ENCODE data around the gene COLEC11. TPM values are rescaled to one million over a fixed set of nuclear protein-coding genes. Genes with fewer than 3 reads are reported as not detected.

COLEC11 gene
- total RNA-seq, 1 experiment from 2014 or later: not detected

DNA sequence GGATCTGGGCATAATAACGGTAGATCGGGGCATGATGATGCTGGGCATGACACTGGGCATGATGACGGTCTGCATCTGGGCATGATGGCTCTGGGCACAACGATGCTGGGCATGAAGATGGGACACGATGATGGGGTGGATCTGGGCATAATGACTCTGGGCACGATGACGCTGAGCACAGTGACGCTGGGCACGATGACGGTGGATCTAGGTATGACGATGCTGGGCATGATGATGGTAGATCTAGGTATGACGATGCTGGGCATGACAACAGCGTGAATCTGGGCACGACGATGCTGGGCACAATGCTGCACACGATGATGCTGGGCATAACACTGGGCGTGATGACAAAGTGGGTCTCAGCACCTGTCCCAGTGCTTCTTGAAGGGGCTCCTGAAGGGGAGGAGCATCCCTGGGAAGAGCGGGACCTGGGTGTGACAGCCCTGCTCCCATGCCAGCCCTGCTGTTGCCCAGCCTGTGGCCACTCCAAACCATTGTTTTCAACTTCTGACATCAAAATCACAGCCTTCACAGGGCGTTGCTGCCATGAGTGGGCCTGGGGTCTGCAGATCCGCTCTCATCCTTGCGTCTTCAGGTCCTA lies 32.7 kb downstream of the COLEC11 start:
- Histone ChIP-seq H4K20me1 (ENCODE audit: insufficient read depth, low read depth, low read length) (no peaks in the 10 kb centered on the region), H3K4me1 (ENCODE audit: low read length) (no peaks in the 10 kb centered on the region), H3K79me2 (ENCODE audit: low read length) (no peaks in the 10 kb centered on the region), H3K36me3 (ENCODE audit: insufficient read depth, low read length) (no peaks in the 10 kb centered on the region), H3K9me3 (ENCODE audit: low read length) (no peaks in the 10 kb centered on the region), H3K4me2 (ENCODE audit: low read depth, low read length, poor library complexity, severe bottlenecking) (no peak overlapping the region), H3K9ac (ENCODE audit: low read length) (no peak overlapping the region), H3K9me2 (replicated peaks; ENCODE audit: insufficient read depth, low read length) (no peaks in the 10 kb centered on the region), H3K4me3 (ENCODE audit: low read length) (no peak overlapping the region), H3K27ac (ENCODE audit: low read length) (no peak overlapping the region), H3K27me3 (ENCODE audit: low read length) (no peaks in the 10 kb centered on the region), H2AFZ (ENCODE audit: low read length) (no peak overlapping the region)
- DNase-seq: no peak

DNA sequence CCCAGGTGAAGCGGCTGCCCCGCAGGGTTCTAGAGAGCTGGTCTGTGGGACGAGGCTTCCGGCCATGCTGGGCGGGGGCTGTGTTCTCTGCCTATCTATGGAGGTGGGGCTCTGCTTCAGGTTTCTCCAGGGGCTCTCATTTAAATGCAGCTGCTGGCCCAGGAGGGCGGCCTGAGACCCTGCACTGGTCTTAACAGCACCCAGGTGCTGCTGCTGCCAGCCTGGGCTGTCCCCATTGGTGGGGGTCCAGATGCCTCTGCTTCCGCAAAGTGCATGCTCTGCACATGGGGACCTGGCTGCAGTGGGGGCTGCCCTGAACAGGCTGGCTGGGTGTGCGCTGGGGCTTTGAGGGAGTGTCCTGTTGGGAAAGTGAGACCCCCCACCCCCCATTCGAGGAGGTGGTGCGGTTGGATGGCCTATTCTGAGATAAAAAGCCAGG lies 33.3 kb downstream of the COLEC11 start:
- no peak overlapping the region for H2AFZ ChIP-seq (ENCODE audit: low read length)

DNA sequence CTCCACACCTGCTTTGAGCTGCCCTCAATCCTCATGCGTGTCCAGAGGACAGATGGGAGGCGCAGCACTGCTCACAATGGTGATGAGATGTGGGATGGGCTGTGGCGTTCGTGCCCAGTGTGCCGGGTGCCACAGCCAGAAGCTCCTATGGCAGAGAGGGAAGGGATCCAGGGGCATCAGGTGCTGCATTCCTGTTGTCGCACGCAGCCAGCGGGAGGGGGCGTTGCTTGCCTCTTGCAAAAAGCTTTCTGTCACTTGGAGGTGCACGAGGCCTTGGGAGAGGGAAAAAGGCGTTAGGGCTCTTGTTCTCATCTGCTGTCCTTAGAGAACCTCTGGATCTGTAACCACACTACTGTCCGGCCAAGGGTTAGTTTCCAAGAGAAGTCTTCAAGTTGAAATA lies 33.9 kb downstream of the COLEC11 start:
- Histone ChIP-seq H3K27ac (ENCODE audit: low read length) (no peak overlapping the region), H3K9me2 (replicated peaks; ENCODE audit: insufficient read depth, low read length) (no peaks in the 10 kb centered on the region), H3K27me3 (ENCODE audit: low read length) (no peaks in the 10 kb centered on the region), H4K20me1 (ENCODE audit: insufficient read depth, low read depth, low read length) (no peaks in the 10 kb centered on the region), H3K36me3 (ENCODE audit: insufficient read depth, low read length) (no peaks in the 10 kb centered on the region), H3K9me3 (ENCODE audit: low read length) (no peaks in the 10 kb centered on the region), H3K4me1 (ENCODE audit: low read length) (no peaks in the 10 kb centered on the region), H3K4me3 (ENCODE audit: low read length) (no peak overlapping the region), H3K9ac (ENCODE audit: low read length) (no peak overlapping the region), H2AFZ (ENCODE audit: low read length) (no peak overlapping the region), H3K79me2 (ENCODE audit: low read length) (no peaks in the 10 kb centered on the region), H3K4me2 (ENCODE audit: low read depth, low read length, poor library complexity, severe bottlenecking) (no peak overlapping the region)
- peak; percentile 50 for DNase-seq

More for the DNA sequence above, 33.3 kb downstream of the COLEC11 start:
- Histone ChIP-seq H3K4me2 (ENCODE audit: low read depth, low read length, poor library complexity, severe bottlenecking) (no peak overlapping the region), H3K9ac (ENCODE audit: low read length) (no peak overlapping the region), H3K79me2 (ENCODE audit: low read length) (no peaks in the 10 kb centered on the region), H3K9me2 (replicated peaks; ENCODE audit: insufficient read depth, low read length) (no peaks in the 10 kb centered on the region), H4K20me1 (ENCODE audit: insufficient read depth, low read depth, low read length) (no peaks in the 10 kb centered on the region), H3K4me1 (ENCODE audit: low read length) (no peaks in the 10 kb centered on the region), H3K27ac (ENCODE audit: low read length) (no peak overlapping the region), H3K36me3 (ENCODE audit: insufficient read depth, low read length) (no peaks in the 10 kb centered on the region), H3K27me3 (ENCODE audit: low read length) (no peaks in the 10 kb centered on the region), H3K4me3 (ENCODE audit: low read length) (no peak overlapping the region), H3K9me3 (ENCODE audit: low read length) (no peaks in the 10 kb centered on the region)
- DNase-seq: no peak

GRCh38 chr2:3630631-3631030 lies 35.7 kb downstream of the COLEC11 start:
- no peaks in the 10 kb centered on the region for H3K4me1 ChIP-seq (ENCODE audit: low read length)
- no peak overlapping the region for H3K4me3 ChIP-seq (ENCODE audit: low read length)
- no peak for DNase-seq
- no peaks in the 10 kb centered on the region for H3K27me3 ChIP-seq (ENCODE audit: low read length)
- H3K9me3 ChIP-seq (ENCODE audit: low read length): no peaks in the 10 kb centered on the region
- no peak overlapping the region for H2AFZ ChIP-seq (ENCODE audit: low read length)
- H3K27ac ChIP-seq (ENCODE audit: low read length): no peak overlapping the region
- H4K20me1 ChIP-seq (ENCODE audit: insufficient read depth, low read depth, low read length): no peaks in the 10 kb centered on the region
- H3K36me3 ChIP-seq (ENCODE audit: insufficient read depth, low read length): no peaks in the 10 kb centered on the region
- no peak overlapping the region for H3K9ac ChIP-seq (ENCODE audit: low read length)
- no peaks in the 10 kb centered on the region for H3K79me2 ChIP-seq (ENCODE audit: low read length)
- H3K4me2 ChIP-seq (ENCODE audit: low read depth, low read length, poor library complexity, severe bottlenecking): no peak overlapping the region
- H3K9me2 ChIP-seq (replicated peaks; ENCODE audit: insufficient read depth, low read length): no peaks in the 10 kb centered on the region

- no peak overlapping the region for H3K4me2 ChIP-seq (ENCODE audit: low read depth, low read length, poor library complexity, severe bottlenecking)
Measured at GRCh38 chr2:3631161-3631850, 36.4 kb downstream of the COLEC11 start.

GRCh38 chr2:3631851-3632659 lies 37.1 kb downstream of the COLEC11 start:
- no peaks in the 10 kb centered on the region for H3K79me2 ChIP-seq (ENCODE audit: low read length)
- H3K4me2 ChIP-seq (ENCODE audit: low read depth, low read length, poor library complexity, severe bottlenecking): no peak overlapping the region
- H3K9me3 ChIP-seq (ENCODE audit: low read length): no peaks in the 10 kb centered on the region
- H3K9me2 ChIP-seq (replicated peaks; ENCODE audit: insufficient read depth, low read length): no peaks in the 10 kb centered on the region
- no peak overlapping the region for H3K9ac ChIP-seq (ENCODE audit: low read length)
- DNase-seq: no peak
- no peaks in the 10 kb centered on the region for H3K4me1 ChIP-seq (ENCODE audit: low read length)
- no peak overlapping the region for H3K4me3 ChIP-seq (ENCODE audit: low read length)
- no peaks in the 10 kb centered on the region for H3K27me3 ChIP-seq (ENCODE audit: low read length)
- H3K27ac ChIP-seq (ENCODE audit: low read length): no peak overlapping the region
- no peaks in the 10 kb centered on the region for H4K20me1 ChIP-seq (ENCODE audit: insufficient read depth, low read depth, low read length)
- no peaks in the 10 kb centered on the region for H3K36me3 ChIP-seq (ENCODE audit: insufficient read depth, low read length)
- no peak overlapping the region for H2AFZ ChIP-seq (ENCODE audit: low read length)

More at GRCh38 chr2:3631161-3631850, 36.4 kb downstream of the COLEC11 start:
- H3K79me2 ChIP-seq (ENCODE audit: low read length): no peaks in the 10 kb centered on the region
- no peak overlapping the region for H3K4me3 ChIP-seq (ENCODE audit: low read length)
- H3K9me2 ChIP-seq (replicated peaks; ENCODE audit: insufficient read depth, low read length): no peaks in the 10 kb centered on the region
- no peaks in the 10 kb centered on the region for H4K20me1 ChIP-seq (ENCODE audit: insufficient read depth, low read depth, low read length)
- no peaks in the 10 kb centered on the region for H3K27me3 ChIP-seq (ENCODE audit: low read length)
- no peak for DNase-seq
- H3K4me1 ChIP-seq (ENCODE audit: low read length): no peaks in the 10 kb centered on the region
- no peaks in the 10 kb centered on the region for H3K9me3 ChIP-seq (ENCODE audit: low read length)
- H3K27ac ChIP-seq (ENCODE audit: low read length): no peak overlapping the region
- H2AFZ ChIP-seq (ENCODE audit: low read length): no peak overlapping the region
- H3K9ac ChIP-seq (ENCODE audit: low read length): no peak overlapping the region
- H3K36me3 ChIP-seq (ENCODE audit: insufficient read depth, low read length): no peaks in the 10 kb centered on the region

- no peak overlapping the region for H3K4me2 ChIP-seq (ENCODE audit: low read depth, low read length, poor library complexity, severe bottlenecking)
- no peaks in the 10 kb centered on the region for H3K36me3 ChIP-seq (ENCODE audit: insufficient read depth, low read length)
- no peaks in the 10 kb centered on the region for H4K20me1 ChIP-seq (ENCODE audit: insufficient read depth, low read depth, low read length)
- H3K9ac ChIP-seq (ENCODE audit: low read length): no peak overlapping the region
- H3K79me2 ChIP-seq (ENCODE audit: low read length): no peaks in the 10 kb centered on the region
- no peak overlapping the region for H2AFZ ChIP-seq (ENCODE audit: low read length)
- H3K4me3 ChIP-seq (ENCODE audit: low read length): no peak overlapping the region
- H3K4me1 ChIP-seq (ENCODE audit: low read length): no peaks in the 10 kb centered on the region
- H3K27ac ChIP-seq (ENCODE audit: low read length): no peak overlapping the region
- H3K27me3 ChIP-seq (ENCODE audit: low read length): no peaks in the 10 kb centered on the region
- H3K9me3 ChIP-seq (ENCODE audit: low read length): no peaks in the 10 kb centered on the region
- no peak for DNase-seq
- no peaks in the 10 kb centered on the region for H3K9me2 ChIP-seq (replicated peaks; ENCODE audit: insufficient read depth, low read length)
Measured at GRCh38 chr2:3633089-3633981, 38.4 kb downstream of the COLEC11 start.
